Panc1 (cell line): Measurements from ENCODE around the gene RCCD1. TPM values are rescaled to one million over a fixed set of nuclear protein-coding genes. Genes with fewer than 3 reads are reported as not detected.
A peak's percentile ranks its signal among the peaks of the same experiment; 100 is the strongest.

Source experiments
- ATAC-seq: fragments of 200-7000 bp; cut with Tn5 transposase; 2 replicates; pipeline ENCODE4 v1.9.1; 2020; ENCODE audit warnings: mild to moderate bottlenecking, moderate library complexity
- BruUV-seq: library from RNA; stranded (reverse); fragments of 400-500 nt; replicated peaks from 2 replicates; lab custom pipeline; 2021; lab: Mats Ljungman, UMichigan
- CTCF ChIA-PET: fragments of 300-600 bp; sonication (Branson Sonifier 250); formaldehyde crosslinking; loops from one replicate; lab custom pipeline; 2022; ENCODE audit warnings: antibody characterized with exemption; lab: Charles Lee
- POLR2A ChIA-PET: fragments of 300-600 bp; sonication (Branson Sonifier 250); formaldehyde crosslinking; loops from one replicate; lab custom pipeline; 2022; ENCODE audit warnings: antibody characterized with exemption; lab: Charles Lee
- DNase-seq: peaks from one replicate; pipeline ENCODE4 v3.0.0-alpha.2; 2010; ENCODE audit warnings: low read depth, low spot score
- H3K27ac ChIP-seq: 2 replicates; pipeline ENCODE4 v1.5.1; 2011; ENCODE audit warnings: mild to moderate bottlenecking, low read length, inconsistent platforms
- H3K27me3 ChIP-seq: fragments of 200-500 bp; sonication (Bioruptor generic); 2 replicates; pipeline ENCODE4 v1.6.0; 2014; ENCODE audit warnings: low read length, inconsistent platforms; ENCODE audit not compliant: control insufficient read depth, insufficient read depth
- H3K36me3 ChIP-seq: fragments of 200-500 bp; sonication (Bioruptor generic); 2 replicates; pipeline ENCODE4 v1.5.1; 2014; ENCODE audit warnings: inconsistent platforms, mild to moderate bottlenecking, low read length, moderate library complexity; ENCODE audit not compliant: control insufficient read depth, insufficient read depth
- H3K4me1 ChIP-seq: 2 replicates; pipeline ENCODE4 v1.5.1; 2011; ENCODE audit warnings: inconsistent platforms, mild to moderate bottlenecking, low read length, moderate library complexity; ENCODE audit not compliant: control insufficient read depth, insufficient read depth
- H3K4me3 ChIP-seq, 2 experiments: 2 replicates each; pipeline ENCODE4 v1.5.1; 2011 to 2012; ENCODE audit warnings: low read depth in 2 of 2, low read length in 2 of 2, mild to moderate bottlenecking in 2 of 2, inconsistent platforms in 1 of 2, moderate library complexity in 1 of 2
- H3K9me3 ChIP-seq: fragments of 200-500 bp; sonication (Bioruptor generic); 2 replicates; pipeline ENCODE4 v1.5.1; 2014; ENCODE audit warnings: low read depth, mild to moderate bottlenecking, inconsistent platforms, low read length, moderate library complexity; ENCODE audit not compliant: control insufficient read depth, insufficient read depth
- POLR2AphosphoS5 ChIP-seq: IDR thresholded peaks from 2 replicates; pipeline ENCODE4 v1.6.1; 2012; ENCODE audit warnings: mild to moderate bottlenecking, low read depth, low read length, moderate library complexity
- TCF7L2 ChIP-seq: IDR thresholded peaks from 2 replicates; pipeline ENCODE4 v1.6.1; 2011; ENCODE audit warnings: mild to moderate bottlenecking, low read depth, low read length, inconsistent platforms
- in situ Hi-C: cut with HindIII; loops from 2 replicates; pipeline ENCODE4 v1.10.0; 2016; ENCODE audit warnings: low sequenced_read_pairs, low pct_unique_long_range_greater_than_20kb
- intact Hi-C: fragments of 100-400 bp; cut with micrococcal nuclease; formaldehyde crosslinking; loops from one replicate; pipeline ENCODE4 v1.10.0; 2022; ENCODE audit not compliant: unreplicated experiment
- total RNA-seq: library from RNA; stranded (reverse); gene quantifications from one replicate; pipeline ENCODE4 v1.2.1, GENCODE V29; 2021; ENCODE audit not compliant: unreplicated experiment
- TF ChIP-seq, protein P1 (sequence below), 2 experiments: IDR thresholded peaks; 2 replicates each; pipeline ENCODE4 v1.6.1; 2011 to 2012; ENCODE audit warnings: low read depth in 2 of 2, control low read depth in 1 of 2, low read length in 1 of 2, mild to moderate bottlenecking in 1 of 2, moderate library complexity in 1 of 2; ENCODE audit not compliant: insufficient read depth in 1 of 2
- TF ChIP-seq, protein P2 (sequence below): fragments of 450-650 bp; IDR thresholded peaks from 2 replicates; pipeline ENCODE4 v1.5.1; 2017; ENCODE audit warnings: mild to moderate bottlenecking

Gene RCCD1
- total RNA-seq, 1 experiment from 2014 or later, result 23.6 TPM

DNA sequence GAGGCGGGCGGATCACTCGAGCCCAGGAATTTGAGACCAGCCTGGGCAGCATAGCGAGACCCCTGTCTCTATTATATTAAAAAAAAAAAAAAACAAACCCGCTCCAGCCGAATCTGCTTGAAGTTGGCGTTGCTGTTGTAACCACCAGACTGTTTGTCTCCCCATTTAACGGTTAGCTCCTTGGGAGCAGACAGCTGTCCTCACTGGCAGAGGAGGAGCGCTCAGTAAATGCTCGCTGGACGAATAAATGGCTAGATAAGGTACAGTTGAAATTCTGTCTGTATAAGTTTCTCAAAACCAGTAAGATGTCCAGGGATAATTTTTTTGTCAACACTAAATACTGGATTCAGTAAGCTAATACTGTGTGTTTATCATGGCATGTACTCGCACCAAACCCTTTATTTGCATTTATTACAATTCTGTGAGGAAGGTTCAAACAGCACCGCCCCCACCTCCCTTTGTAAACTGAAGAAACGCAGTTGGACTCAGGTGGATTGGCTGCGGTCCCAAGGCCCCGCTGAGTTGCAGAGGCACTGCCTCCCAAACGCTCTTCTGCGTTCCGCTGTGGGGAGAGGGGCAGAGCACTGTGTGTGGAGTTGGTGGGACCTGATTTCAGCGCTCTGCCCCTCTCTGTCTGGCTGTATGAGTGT is 1.1 kb downstream of the RCCD1 start:
- H3K27ac ChIP-seq, result peak overlapping the region; percentile 96
- no peaks in the 10 kb centered on the region; the same call in 1 of the 2 replicates for H3K36me3 ChIP-seq
- intact Hi-C loops (loop anchor here (2.0 kb wide), 2 partner anchors 93 to 315 kb away; no protein-coding TSS in a partner anchor), in situ Hi-C loops (no loop called here)
- no peak for ATAC-seq
- no peak for DNase-seq
- H3K27me3 ChIP-seq, result no peaks in the 10 kb centered on the region
- no TSS peak for BruUV-seq
- POLR2A ChIA-PET, result interaction anchor here (0.6 kb wide), 1 partner anchor 21 kb away, joined by 3 read pairs; no protein-coding TSS in a partner anchor
- H3K9me3 ChIP-seq, result no peaks in the 10 kb centered on the region
- peaks cover 17% of the 10 kb centered on the region for H3K4me1 ChIP-seq
- no peak for TF ChIP-seq TCF7L2
- TF ChIP-seq, protein P1, sequence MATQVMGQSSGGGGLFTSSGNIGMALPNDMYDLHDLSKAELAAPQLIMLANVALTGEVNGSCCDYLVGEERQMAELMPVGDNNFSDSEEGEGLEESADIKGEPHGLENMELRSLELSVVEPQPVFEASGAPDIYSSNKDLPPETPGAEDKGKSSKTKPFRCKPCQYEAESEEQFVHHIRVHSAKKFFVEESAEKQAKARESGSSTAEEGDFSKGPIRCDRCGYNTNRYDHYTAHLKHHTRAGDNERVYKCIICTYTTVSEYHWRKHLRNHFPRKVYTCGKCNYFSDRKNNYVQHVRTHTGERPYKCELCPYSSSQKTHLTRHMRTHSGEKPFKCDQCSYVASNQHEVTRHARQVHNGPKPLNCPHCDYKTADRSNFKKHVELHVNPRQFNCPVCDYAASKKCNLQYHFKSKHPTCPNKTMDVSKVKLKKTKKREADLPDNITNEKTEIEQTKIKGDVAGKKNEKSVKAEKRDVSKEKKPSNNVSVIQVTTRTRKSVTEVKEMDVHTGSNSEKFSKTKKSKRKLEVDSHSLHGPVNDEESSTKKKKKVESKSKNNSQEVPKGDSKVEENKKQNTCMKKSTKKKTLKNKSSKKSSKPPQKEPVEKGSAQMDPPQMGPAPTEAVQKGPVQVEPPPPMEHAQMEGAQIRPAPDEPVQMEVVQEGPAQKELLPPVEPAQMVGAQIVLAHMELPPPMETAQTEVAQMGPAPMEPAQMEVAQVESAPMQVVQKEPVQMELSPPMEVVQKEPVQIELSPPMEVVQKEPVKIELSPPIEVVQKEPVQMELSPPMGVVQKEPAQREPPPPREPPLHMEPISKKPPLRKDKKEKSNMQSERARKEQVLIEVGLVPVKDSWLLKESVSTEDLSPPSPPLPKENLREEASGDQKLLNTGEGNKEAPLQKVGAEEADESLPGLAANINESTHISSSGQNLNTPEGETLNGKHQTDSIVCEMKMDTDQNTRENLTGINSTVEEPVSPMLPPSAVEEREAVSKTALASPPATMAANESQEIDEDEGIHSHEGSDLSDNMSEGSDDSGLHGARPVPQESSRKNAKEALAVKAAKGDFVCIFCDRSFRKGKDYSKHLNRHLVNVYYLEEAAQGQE (IDR thresholded peaks at IDR 0.05; ENCODE audit: insufficient read depth in 1 of 2, low read depth in 2 of 2, low read length in 1 of 2), result no peak
- CTCF ChIA-PET, result interaction anchor here (0.6 to 3.4 kb wide), 4 partner anchors 24 to 94 kb away, joined by 3 to 16 read pairs (median 5); partner anchors contain the start of gene HDDC3
- H3K4me3 ChIP-seq, result peak overlapping the region; percentile 77 to 81

DNA sequence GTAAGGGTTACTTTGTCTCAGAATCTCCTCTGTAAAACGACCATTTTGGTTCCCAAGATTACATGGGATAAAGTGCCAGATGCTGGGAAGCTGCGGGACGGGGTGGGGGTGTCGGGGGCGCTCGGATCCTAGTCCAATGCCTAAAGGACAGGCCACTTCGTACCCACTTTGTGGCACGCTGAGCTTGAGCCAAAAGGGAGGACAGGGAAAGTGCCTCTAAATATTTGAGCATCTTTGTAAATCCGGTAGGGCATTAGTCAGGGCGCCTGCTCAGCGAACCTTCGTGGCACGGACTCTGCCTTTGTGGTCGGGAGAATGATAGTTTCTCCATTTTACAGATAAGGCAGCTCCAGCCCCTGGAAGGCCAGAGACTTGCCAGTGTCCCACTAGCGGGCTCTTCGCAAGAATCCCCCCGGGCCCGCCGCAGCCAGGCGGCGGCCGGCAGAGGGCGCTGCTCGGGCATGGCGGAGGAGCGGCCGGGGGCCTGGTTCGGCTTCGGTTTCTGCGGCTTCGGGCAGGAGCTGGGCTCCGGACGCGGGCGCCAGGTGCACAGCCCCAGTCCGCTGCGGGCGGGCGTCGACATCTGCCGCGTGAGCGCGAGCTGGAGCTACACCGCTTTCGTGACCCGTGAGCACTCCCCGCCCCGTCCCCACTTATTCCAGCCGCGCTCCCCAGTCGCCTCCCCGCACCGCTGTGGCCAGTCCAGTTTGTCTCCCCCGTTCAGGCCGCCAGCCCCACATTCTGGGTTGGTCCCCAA is 1.8 kb downstream of the RCCD1 start:
- Histone ChIP-seq H3K4me3 (peak overlapping the region; percentile 77 to 81), H3K36me3 (no peaks in the 10 kb centered on the region; the same call in 1 of the 2 replicates), H3K4me1 (peaks cover 17% of the 10 kb centered on the region), H3K27ac (peak overlapping the region; percentile 96), H3K9me3 (no peaks in the 10 kb centered on the region), H3K27me3 (no peaks in the 10 kb centered on the region)
- ChIA-PET POLR2A (interaction anchor here (0.6 kb wide), 1 partner anchor 22 kb away, joined by 3 read pairs; no protein-coding TSS in a partner anchor), CTCF (interaction anchor here (0.6 to 3.4 kb wide), 10 partner anchors 8 to 551 kb away, joined by 3 to 16 read pairs (median 5); partner anchors contain the start of gene HDDC3)
- intact Hi-C loops (loop anchor here (2.0 kb wide), 2 partner anchors 92 to 314 kb away; no protein-coding TSS in a partner anchor), in situ Hi-C loops (no loop called here)
- BruUV-seq, result no TSS peak
- ATAC-seq, result peak; percentile 51
- no peak for DNase-seq
- TF ChIP-seq, protein P2, sequence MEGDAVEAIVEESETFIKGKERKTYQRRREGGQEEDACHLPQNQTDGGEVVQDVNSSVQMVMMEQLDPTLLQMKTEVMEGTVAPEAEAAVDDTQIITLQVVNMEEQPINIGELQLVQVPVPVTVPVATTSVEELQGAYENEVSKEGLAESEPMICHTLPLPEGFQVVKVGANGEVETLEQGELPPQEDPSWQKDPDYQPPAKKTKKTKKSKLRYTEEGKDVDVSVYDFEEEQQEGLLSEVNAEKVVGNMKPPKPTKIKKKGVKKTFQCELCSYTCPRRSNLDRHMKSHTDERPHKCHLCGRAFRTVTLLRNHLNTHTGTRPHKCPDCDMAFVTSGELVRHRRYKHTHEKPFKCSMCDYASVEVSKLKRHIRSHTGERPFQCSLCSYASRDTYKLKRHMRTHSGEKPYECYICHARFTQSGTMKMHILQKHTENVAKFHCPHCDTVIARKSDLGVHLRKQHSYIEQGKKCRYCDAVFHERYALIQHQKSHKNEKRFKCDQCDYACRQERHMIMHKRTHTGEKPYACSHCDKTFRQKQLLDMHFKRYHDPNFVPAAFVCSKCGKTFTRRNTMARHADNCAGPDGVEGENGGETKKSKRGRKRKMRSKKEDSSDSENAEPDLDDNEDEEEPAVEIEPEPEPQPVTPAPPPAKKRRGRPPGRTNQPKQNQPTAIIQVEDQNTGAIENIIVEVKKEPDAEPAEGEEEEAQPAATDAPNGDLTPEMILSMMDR, result peak; percentile 99
- TF ChIP-seq POLR2AphosphoS5 (no peak), TCF7L2 (no peak)
- TF ChIP-seq, protein P1 (IDR thresholded peaks at IDR 0.05; ENCODE audit: insufficient read depth in 1 of 2, low read depth in 2 of 2, low read length in 1 of 2), result no peak
